Endothelial cell of umbilical vein (primary cell): Measurements from ENCODE around the gene RBM44. TPM values are rescaled to one million over a fixed set of nuclear protein-coding genes. Genes with fewer than 3 reads are reported as not detected.

Source experiments
- BruUV-seq: library from RNA; stranded (reverse); fragments of 400-500 nt; replicated peaks from 2 replicates; lab custom pipeline; 2021; lab: Mats Ljungman, UMichigan
- CTCF ChIA-PET: fragments of 300-600, 350-600 bp; sonication (Branson Sonifier 250); formaldehyde crosslinking; loops from one replicate; lab custom pipeline; 2021; ENCODE audit warnings: antibody characterized with exemption, inconsistent platforms; lab: Charles Lee
- POLR2A ChIA-PET: fragments of 300-600, 350-600 bp; sonication (Branson Sonifier 250); formaldehyde crosslinking; loops from one replicate; lab custom pipeline; 2021; ENCODE audit warnings: antibody characterized with exemption, inconsistent platforms; lab: Charles Lee
- DNase-seq: peaks from one replicate; pipeline ENCODE4 v3.0.0-alpha.2; 2011; ENCODE audit warnings: low read depth, low spot score
- FAIRE-seq: peaks from 2 replicates; lab custom pipeline; 2011; peaks lifted over from hg19 to GRCh38; lab: Jason Lieb, UNC
- H2AFZ ChIP-seq: 2 replicates; pipeline ENCODE4 v1.6.0; 2012; ENCODE audit warnings: low read depth, low read length, control low read depth, inconsistent platforms
- H3K27ac ChIP-seq: 2 replicates; pipeline ENCODE4 v1.5.1; 2011; ENCODE audit warnings: low read depth, mild to moderate bottlenecking, control low read depth, low read length, moderate library complexity; ENCODE audit not compliant: insufficient read depth
- H3K27me3 ChIP-seq, 2 experiments: 2 replicates each; pipeline versions ENCODE4 v1.6.0 to v1.6.1; 2011; ENCODE audit warnings: low read length in 2 of 2, mixed read lengths in 1 of 2; ENCODE audit not compliant: control insufficient read depth in 2 of 2, insufficient read depth in 2 of 2
- H3K36me3 ChIP-seq, 2 experiments: 2 replicates in 1 of 2; 3 replicates in 1 of 2; pipeline ENCODE4 v1.5.1; 2011; ENCODE audit warnings: low read length in 2 of 2, mild to moderate bottlenecking in 1 of 2, moderate library complexity in 1 of 2; ENCODE audit not compliant: control insufficient read depth in 2 of 2, insufficient read depth in 2 of 2; ENCODE audit errors: extremely low read depth in 1 of 2
- H3K4me1 ChIP-seq: 3 replicates; pipeline ENCODE4 v1.5.1; 2011; ENCODE audit warnings: mild to moderate bottlenecking, low read length; ENCODE audit not compliant: control insufficient read depth, insufficient read depth; ENCODE audit errors: extremely low read depth
- H3K4me2 ChIP-seq: 2 replicates; pipeline ENCODE4 v1.6.1; 2011; ENCODE audit warnings: low read length, control low read depth, mixed read lengths; ENCODE audit not compliant: insufficient read depth
- H3K4me3 ChIP-seq, 3 experiments: fragments of 200-600 bp in 1 of 3; sonication (generic), shearing (Covaris generic) in 1 of 3; replicated peaks in 1 of 3; 2 replicates each; pipeline ENCODE4 v1.5.1; 2011 to 2016; ENCODE audit warnings: control low read depth in 3 of 3, low read length in 3 of 3, mild to moderate bottlenecking in 2 of 3, inconsistent platforms in 1 of 3, low read depth in 1 of 3, moderate library complexity in 1 of 3; ENCODE audit not compliant: insufficient read depth in 1 of 3
- H3K79me2 ChIP-seq: 2 replicates; pipeline ENCODE4 v1.6.0; 2012; ENCODE audit warnings: low read length, inconsistent platforms; ENCODE audit not compliant: control insufficient read depth, insufficient read depth
- H3K9ac ChIP-seq: replicated peaks from 2 replicates; pipeline ENCODE3; 2011; ENCODE audit warnings: low read length, control low read depth; ENCODE audit not compliant: insufficient read depth; ENCODE audit errors: extremely low read depth
- H3K9me1 ChIP-seq: replicated peaks from 3 replicates; pipeline ENCODE4 v1.6.0; 2011; ENCODE audit warnings: mild to moderate bottlenecking, low read length; ENCODE audit not compliant: control insufficient read depth, insufficient read depth; ENCODE audit errors: extremely low read depth
- H3K9me3 ChIP-seq: replicated peaks from 2 replicates; pipeline ENCODE4 v1.5.1; 2012; ENCODE audit warnings: low read length, inconsistent platforms; ENCODE audit not compliant: control insufficient read depth, insufficient read depth
- H4K20me1 ChIP-seq: replicated peaks from 2 replicates; pipeline ENCODE3; 2011; ENCODE audit warnings: mild to moderate bottlenecking, low read length; ENCODE audit not compliant: control insufficient read depth, insufficient read depth; ENCODE audit errors: extremely low read depth
- EZH2 ChIP-seq: IDR thresholded peaks from 2 replicates; pipeline ENCODE4 v1.6.1; 2012; ENCODE audit warnings: borderline replicate concordance, low read depth, mild to moderate bottlenecking, moderate library complexity, low read length, inconsistent platforms; ENCODE audit not compliant: severe bottlenecking
- FOS ChIP-seq: IDR thresholded peaks from 2 replicates; pipeline ENCODE4 v1.6.1; 2011; ENCODE audit warnings: mild to moderate bottlenecking, low read length, moderate library complexity, borderline replicate concordance; ENCODE audit not compliant: insufficient read depth
- GATA2 ChIP-seq: IDR thresholded peaks from 2 replicates; pipeline ENCODE4 v1.7.0; 2011; ENCODE audit warnings: low read depth, mild to moderate bottlenecking, moderate library complexity, mixed read lengths, low read length; ENCODE audit not compliant: insufficient read length, insufficient read depth
- JUN ChIP-seq: IDR thresholded peaks from 2 replicates; pipeline ENCODE4 v1.6.1; 2011; ENCODE audit warnings: borderline replicate concordance, low read depth; ENCODE audit not compliant: insufficient read length, insufficient read depth
- MYC ChIP-seq: IDR thresholded peaks from one replicate; pipeline ENCODE4 v1.6.1; 2011; ENCODE audit warnings: mild to moderate bottlenecking, low read depth, low read length
- POLR2A ChIP-seq: IDR thresholded peaks from 2 replicates; pipeline ENCODE4 v1.6.1; 2012; ENCODE audit warnings: low read depth, mild to moderate bottlenecking, control low read depth, low read length
- POLR2AphosphoS5 ChIP-seq: IDR thresholded peaks from 2 replicates; pipeline ENCODE4 v1.6.1; 2012; ENCODE audit warnings: low read depth, mild to moderate bottlenecking, control low read depth, low read length, moderate library complexity; ENCODE audit not compliant: insufficient read depth
- dilution Hi-C: fragments of 300-500 bp; cut with MboI; formaldehyde crosslinking; loops from one replicate; pipeline ENCODE4 v1.15.0; 2019; ENCODE audit warnings: low sequenced_read_pairs; ENCODE audit not compliant: extremely low pct_ligation_motif_present
- intact Hi-C: fragments of 100-400 bp; cut with micrococcal nuclease; formaldehyde crosslinking; loops from one replicate; pipeline ENCODE4 v1.10.0; 2022
- polyA plus RNA-seq, 4 experiments: library from polyadenylated mRNA; depleted of rRNA in 3 of 4; stranded (reverse) in 3 of 4; unstranded in 1 of 4; fragments of >200 nt; gene quantifications; 2 replicates each; pipeline versions ENCODE4 v1.2.1 to v1.2.3, GENCODE V29; 2011 to 2012; ENCODE audit warnings: missing spikeins in 1 of 4
- total RNA-seq: library from RNA; stranded (reverse); gene quantifications from 2 replicates; pipeline ENCODE4 v1.2.3, GENCODE V29; 2021
- TF ChIP-seq, protein P1 (sequence below), 2 donors: IDR thresholded peaks; 1 replicate in 1 of 2; 2 replicates in 1 of 2; pipeline ENCODE4 v1.5.1; 2011; ENCODE audit warnings: low read length in 2 of 2, mild to moderate bottlenecking in 2 of 2, moderate library complexity in 2 of 2, control low read depth in 1 of 2, inconsistent platforms in 1 of 2, low read depth in 1 of 2; ENCODE audit not compliant: insufficient read depth in 1 of 2; ENCODE audit errors: extremely low read depth in 1 of 2
- TF ChIP-seq, protein P2 (sequence below): IDR thresholded peaks from 2 replicates; pipeline ENCODE4 v1.6.1; 2011; ENCODE audit not compliant: insufficient read depth, insufficient read length

The RBM44 gene
- total and polyA plus RNA-seq, 2 donors (not counting 3 experiments of a cell fraction or from before 2014, with no cell fraction given): 0.14 to 0.53 TPM

GRCh38 chr2:237766340-237766739 lies 32.2 kb upstream of the RBM44 start:
- Histone ChIP-seq H2AFZ (no peak overlapping the region), H4K20me1 (no peaks in the 10 kb centered on the region), H3K4me3 (no peak overlapping the region), H3K27me3 (no peaks in the 10 kb centered on the region), H3K4me2 (no peak overlapping the region), H3K9ac (no peak overlapping the region), H3K79me2 (no peaks in the 10 kb centered on the region), H3K9me3 (no peaks in the 10 kb centered on the region), H3K9me1 (no peaks in the 10 kb centered on the region), H3K4me1 (no peaks in the 10 kb centered on the region), H3K27ac (no peak overlapping the region), H3K36me3 (peaks cover 18 to 25% of the 10 kb centered on the region in 2 experiments)
- intact Hi-C loops: no loop called here
- FAIRE-seq (no peak), DNase-seq (no peak)
- ChIA-PET CTCF (interaction anchor here (1.4 to 2.7 kb wide), 2 partner anchors 9 to 21 kb away, joined by 3 to 8 read pairs; no protein-coding TSS in a partner anchor), POLR2A (no interaction called here)
- dilution Hi-C loops: no loop called here
- BruUV-seq: no TSS peak
- TF ChIP-seq, protein P1, sequence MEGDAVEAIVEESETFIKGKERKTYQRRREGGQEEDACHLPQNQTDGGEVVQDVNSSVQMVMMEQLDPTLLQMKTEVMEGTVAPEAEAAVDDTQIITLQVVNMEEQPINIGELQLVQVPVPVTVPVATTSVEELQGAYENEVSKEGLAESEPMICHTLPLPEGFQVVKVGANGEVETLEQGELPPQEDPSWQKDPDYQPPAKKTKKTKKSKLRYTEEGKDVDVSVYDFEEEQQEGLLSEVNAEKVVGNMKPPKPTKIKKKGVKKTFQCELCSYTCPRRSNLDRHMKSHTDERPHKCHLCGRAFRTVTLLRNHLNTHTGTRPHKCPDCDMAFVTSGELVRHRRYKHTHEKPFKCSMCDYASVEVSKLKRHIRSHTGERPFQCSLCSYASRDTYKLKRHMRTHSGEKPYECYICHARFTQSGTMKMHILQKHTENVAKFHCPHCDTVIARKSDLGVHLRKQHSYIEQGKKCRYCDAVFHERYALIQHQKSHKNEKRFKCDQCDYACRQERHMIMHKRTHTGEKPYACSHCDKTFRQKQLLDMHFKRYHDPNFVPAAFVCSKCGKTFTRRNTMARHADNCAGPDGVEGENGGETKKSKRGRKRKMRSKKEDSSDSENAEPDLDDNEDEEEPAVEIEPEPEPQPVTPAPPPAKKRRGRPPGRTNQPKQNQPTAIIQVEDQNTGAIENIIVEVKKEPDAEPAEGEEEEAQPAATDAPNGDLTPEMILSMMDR (IDR thresholded peaks at IDR 0.05; ENCODE audit: extremely low read depth in 1 of 2, insufficient read depth in 1 of 2, low read depth in 1 of 2, low read length in 2 of 2): no peak
- TF ChIP-seq EZH2 (no peak), GATA2 (no peak), MYC (no peak), POLR2AphosphoS5 (no peak), JUN (no peak), POLR2A (no peak), FOS (no peak)
- TF ChIP-seq, protein P2, sequence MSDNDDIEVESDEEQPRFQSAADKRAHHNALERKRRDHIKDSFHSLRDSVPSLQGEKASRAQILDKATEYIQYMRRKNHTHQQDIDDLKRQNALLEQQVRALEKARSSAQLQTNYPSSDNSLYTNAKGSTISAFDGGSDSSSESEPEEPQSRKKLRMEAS: no peak
